ENCODE data around the gene CYGB. TPM values are rescaled to one million over a fixed set of nuclear protein-coding genes. Genes with fewer than 3 reads are reported as not detected.

CYGB gene
- polyA plus RNA-seq, 3 donors = not detected

DNA sequence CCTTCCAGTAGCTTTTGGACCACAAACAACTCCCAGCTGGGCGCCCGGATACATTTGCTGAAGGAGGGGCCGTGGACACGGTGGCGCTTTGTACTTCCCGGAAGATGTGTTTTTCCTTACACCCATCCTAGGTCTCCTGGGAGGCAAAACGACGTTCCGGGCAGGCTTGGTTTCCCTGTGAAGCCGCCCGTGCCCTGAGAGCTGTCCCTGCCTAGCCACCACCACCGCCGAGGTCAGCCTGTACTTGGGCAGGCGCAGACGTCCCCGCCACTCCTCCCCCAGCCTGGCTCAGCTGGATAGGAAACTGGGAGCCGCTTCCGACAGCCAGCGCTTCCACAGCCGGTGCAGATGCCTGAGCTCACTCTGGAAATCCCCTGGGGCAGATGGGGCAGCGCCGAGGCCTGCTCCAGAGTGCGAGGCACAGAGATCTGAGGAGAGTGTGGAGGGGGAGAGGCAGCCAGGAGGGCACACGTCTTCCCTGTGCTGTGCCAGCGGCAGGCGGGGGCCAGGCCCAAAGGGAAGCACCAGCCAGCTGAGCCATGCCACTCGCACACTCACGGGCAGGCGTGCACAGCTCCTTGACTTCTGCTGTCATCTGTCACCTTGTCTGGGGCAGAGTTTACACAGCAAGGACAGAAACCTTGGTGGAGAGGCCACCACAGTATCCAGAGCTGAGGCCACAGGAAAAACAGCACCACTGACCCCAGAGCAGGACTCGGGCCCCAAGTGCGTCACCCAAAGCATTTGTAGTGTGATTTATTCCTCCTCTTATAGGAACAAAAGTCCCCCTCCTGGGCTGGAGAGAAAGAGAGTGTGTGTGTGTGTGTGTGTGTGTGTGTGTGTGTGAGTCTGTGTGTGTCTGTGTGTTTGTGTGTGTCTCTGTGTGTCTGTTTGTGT, 39.3 kb downstream of the CYGB start:
- Histone ChIP-seq H3K79me2 (ENCODE audit: insufficient read depth, low read length) (peaks cover 73% of the 10 kb centered on the region), H3K27ac (ENCODE audit: low read depth in 1 of 2, low read length in 2 of 2) (peak overlapping the region; percentile 12 to 97), H3K27me3 (ENCODE audit: control insufficient read depth in 2 of 2, insufficient read depth in 2 of 2, low read length in 2 of 2) (no peaks in the 10 kb centered on the region), H2AFZ (ENCODE audit: insufficient read depth, low read depth, low read length, poor library complexity, severe bottlenecking) (no peak overlapping the region), H3K4me2 (replicated peaks; ENCODE audit: extremely low read depth, low read length, poor library complexity, severe bottlenecking) (peak overlapping the region; percentile 100), H3K4me3 (replicated peaks in 1 of 3; ENCODE audit: low read depth in 2 of 3, low read length in 3 of 3) (peak overlapping the region in 1 of 3 experiments; percentile 97), H3K36me3 (replicated peaks in 1 of 2; ENCODE audit: control insufficient read depth in 1 of 2, insufficient read depth in 2 of 2, low read length in 2 of 2) (peaks cover 17 to 29% of the 10 kb centered on the region in 2 donors), H3K9me3 (replicated peaks in 1 of 2; ENCODE audit: control insufficient read depth in 1 of 2, insufficient read depth in 1 of 2, low read length in 2 of 2) (no peaks in the 10 kb centered on the region), H3K9ac (ENCODE audit: insufficient read depth, low read length, poor library complexity, severe bottlenecking) (no peak overlapping the region), H3K4me1 (ENCODE audit: control insufficient read depth in 1 of 2, insufficient read depth in 2 of 2, low read length in 2 of 2) (peaks cover 84 to 92% of the 10 kb centered on the region in 2 donors), H4K20me1 (ENCODE audit: insufficient read depth, low read length) (no peaks in the 10 kb centered on the region)
- intact Hi-C loops (cut with micrococcal nuclease) = no loop called here
- H3K27ac Mint-ChIP-seq = peak overlapping the region; percentile 40 to 95 (median 87)
- H3K36me3 Mint-ChIP-seq = peaks cover 40 to 49% of the 10 kb centered on the region in 2 donors
- peak in 1 of 3 donors; percentile 43 for DNase-seq
- peaks cover 0 to 2% (median 0%) of the 10 kb centered on the region in 3 donors for H3K27me3 Mint-ChIP-seq (ENCODE audit: low read depth in 3 of 3)
- peaks cover 87% of the 10 kb centered on the region for H3K4me1 Mint-ChIP-seq
- peak overlapping the region; percentile 87 to 95 for H3K4me3 Mint-ChIP-seq
- H3K9me3 Mint-ChIP-seq = no peaks in the 10 kb centered on the region
- TF ChIP-seq, protein P1, sequence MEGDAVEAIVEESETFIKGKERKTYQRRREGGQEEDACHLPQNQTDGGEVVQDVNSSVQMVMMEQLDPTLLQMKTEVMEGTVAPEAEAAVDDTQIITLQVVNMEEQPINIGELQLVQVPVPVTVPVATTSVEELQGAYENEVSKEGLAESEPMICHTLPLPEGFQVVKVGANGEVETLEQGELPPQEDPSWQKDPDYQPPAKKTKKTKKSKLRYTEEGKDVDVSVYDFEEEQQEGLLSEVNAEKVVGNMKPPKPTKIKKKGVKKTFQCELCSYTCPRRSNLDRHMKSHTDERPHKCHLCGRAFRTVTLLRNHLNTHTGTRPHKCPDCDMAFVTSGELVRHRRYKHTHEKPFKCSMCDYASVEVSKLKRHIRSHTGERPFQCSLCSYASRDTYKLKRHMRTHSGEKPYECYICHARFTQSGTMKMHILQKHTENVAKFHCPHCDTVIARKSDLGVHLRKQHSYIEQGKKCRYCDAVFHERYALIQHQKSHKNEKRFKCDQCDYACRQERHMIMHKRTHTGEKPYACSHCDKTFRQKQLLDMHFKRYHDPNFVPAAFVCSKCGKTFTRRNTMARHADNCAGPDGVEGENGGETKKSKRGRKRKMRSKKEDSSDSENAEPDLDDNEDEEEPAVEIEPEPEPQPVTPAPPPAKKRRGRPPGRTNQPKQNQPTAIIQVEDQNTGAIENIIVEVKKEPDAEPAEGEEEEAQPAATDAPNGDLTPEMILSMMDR (IDR thresholded peaks at IDR 0.05) = no peak
- WGBS (ENCODE audit: insufficient coverage) = 86% methylated on average over 29 of the region's 31 CpGs

DNA sequence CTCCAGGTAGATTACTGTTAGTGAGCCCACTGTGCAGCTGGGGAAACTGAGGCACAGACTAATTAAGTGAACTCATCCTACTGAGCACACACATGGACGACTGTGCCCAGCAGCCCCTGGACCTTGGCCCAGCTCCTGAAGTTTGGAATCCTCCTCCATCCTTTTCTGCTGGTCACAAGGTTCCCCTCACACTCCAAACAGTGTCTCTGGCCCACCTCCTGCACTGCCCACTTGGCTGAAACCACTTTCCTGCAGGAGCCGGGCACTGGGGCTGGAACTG, 39.9 kb downstream of the CYGB start:
- H3K27me3 Mint-ChIP-seq (ENCODE audit: low read depth in 3 of 3) = peaks cover 0 to 2% (median 0%) of the 10 kb centered on the region in 3 donors
- peaks cover 74% of the 10 kb centered on the region for H3K79me2 ChIP-seq (ENCODE audit: insufficient read depth, low read length)
- H3K4me2 ChIP-seq (replicated peaks; ENCODE audit: extremely low read depth, low read length, poor library complexity, severe bottlenecking) = no peak overlapping the region
- H3K36me3 ChIP-seq (replicated peaks in 1 of 2; ENCODE audit: control insufficient read depth in 1 of 2, insufficient read depth in 2 of 2, low read length in 2 of 2) = peaks cover 17 to 29% of the 10 kb centered on the region in 2 donors
- TF ChIP-seq, protein P1 (IDR thresholded peaks at IDR 0.05) = no peak
- peaks cover 83 to 90% of the 10 kb centered on the region in 2 donors for H3K4me1 ChIP-seq (ENCODE audit: control insufficient read depth in 1 of 2, insufficient read depth in 2 of 2, low read length in 2 of 2)
- H3K4me3 ChIP-seq (replicated peaks in 1 of 3; ENCODE audit: low read depth in 2 of 3, low read length in 3 of 3) = no peak overlapping the region
- H3K27me3 ChIP-seq (ENCODE audit: control insufficient read depth in 2 of 2, insufficient read depth in 2 of 2, low read length in 2 of 2) = no peaks in the 10 kb centered on the region
- no peak overlapping the region for H3K9ac ChIP-seq (ENCODE audit: insufficient read depth, low read length, poor library complexity, severe bottlenecking)
- DNase-seq = no peak
- H3K27ac ChIP-seq (ENCODE audit: low read depth in 1 of 2, low read length in 2 of 2) = peak overlapping the region in 1 of 2 donors; percentile 38
- peaks cover 40 to 49% of the 10 kb centered on the region in 2 donors for H3K36me3 Mint-ChIP-seq
- H3K4me1 Mint-ChIP-seq = peaks cover 85% of the 10 kb centered on the region
- H2AFZ ChIP-seq (ENCODE audit: insufficient read depth, low read depth, low read length, poor library complexity, severe bottlenecking) = no peak overlapping the region
- H3K4me3 Mint-ChIP-seq = no peak overlapping the region
- H3K27ac Mint-ChIP-seq = peak overlapping the region in 3 of 7 donors; percentile 74 to 95 (median 94)
- 94% methylated on average over 2 of the region's 2 CpGs for WGBS (ENCODE audit: insufficient coverage)
- no peaks in the 10 kb centered on the region for H4K20me1 ChIP-seq (ENCODE audit: insufficient read depth, low read length)
- intact Hi-C loops (cut with micrococcal nuclease) = no loop called here
- no peaks in the 10 kb centered on the region for H3K9me3 ChIP-seq (replicated peaks in 1 of 2; ENCODE audit: control insufficient read depth in 1 of 2, insufficient read depth in 1 of 2, low read length in 2 of 2)
- H3K9me3 Mint-ChIP-seq = no peaks in the 10 kb centered on the region
